ENCODE results near the gene FAM110A. TPM values are rescaled to one million over a fixed set of nuclear protein-coding genes. Genes with fewer than 3 reads are reported as not detected.
A peak's percentile ranks its signal among the peaks of the same experiment; 100 is the strongest.

The FAM110A gene
- total RNA-seq, 1 donor from 2014 or later, result 14.3 TPM

GRCh38 chr20:872855-873520 is 39.5 kb downstream of the FAM110A start:
- Mint-ChIP-seq H3K9me3 (no peaks in the 10 kb centered on the region), H3K4me3 (no peak overlapping the region), H3K36me3 (no peaks in the 10 kb centered on the region), H3K4me1 (ENCODE audit: unreplicated experiment) (no peaks in the 10 kb centered on the region), H3K27ac (no peak overlapping the region), H3K27me3 (peaks cover 26% of the 10 kb centered on the region)
- no peak for DNase-seq (ENCODE audit: extremely low spot score, unreplicated experiment)
- peak; percentile 41 for TF ChIP-seq CTCF (conservative IDR thresholded peaks at IDR 0.05)

DNA sequence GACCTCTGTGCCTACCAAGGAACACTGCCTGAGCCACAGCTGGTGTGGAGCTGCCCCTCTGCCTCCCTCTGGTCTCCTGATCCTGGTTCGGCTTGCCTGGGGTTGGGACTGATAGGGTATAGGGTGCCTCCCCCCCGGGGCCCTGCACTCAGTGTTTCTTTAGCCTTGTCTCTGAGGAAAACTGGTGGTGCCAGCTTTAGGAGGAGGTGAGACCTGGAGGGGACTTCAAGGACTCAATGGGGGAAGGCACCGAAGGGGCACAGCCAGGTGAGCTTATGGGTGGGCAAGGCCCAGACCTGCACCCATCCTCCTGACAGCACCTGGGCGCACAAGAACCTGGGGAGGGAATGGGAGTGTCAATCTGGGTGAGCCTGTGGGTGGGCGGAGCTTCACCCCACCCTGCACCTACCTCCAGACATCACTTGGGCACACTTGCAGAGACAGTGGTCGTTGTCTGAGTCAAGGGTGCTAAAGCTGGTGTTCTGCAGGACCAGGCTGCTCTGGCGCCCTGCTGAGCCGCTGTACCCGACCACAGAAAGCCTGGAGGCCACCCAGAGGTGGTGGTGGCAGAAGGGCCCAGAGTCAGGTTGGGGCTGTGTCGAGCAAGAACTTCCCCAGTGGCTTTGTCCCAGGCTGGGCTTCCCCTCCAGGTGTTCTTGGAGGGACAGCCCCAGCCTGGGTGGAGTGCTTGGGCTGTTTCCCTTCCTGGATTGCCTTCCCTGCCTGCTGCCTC is 40.5 kb downstream of the FAM110A start:
- Mint-ChIP-seq H3K27ac (no peak overlapping the region), H3K27me3 (peaks cover 22% of the 10 kb centered on the region), H3K36me3 (no peaks in the 10 kb centered on the region), H3K9me3 (no peaks in the 10 kb centered on the region), H3K4me1 (ENCODE audit: unreplicated experiment) (no peaks in the 10 kb centered on the region), H3K4me3 (no peak overlapping the region)
- no peak for TF ChIP-seq CTCF (conservative IDR thresholded peaks at IDR 0.05)
- DNase-seq (ENCODE audit: extremely low spot score, unreplicated experiment), result no peak

DNA sequence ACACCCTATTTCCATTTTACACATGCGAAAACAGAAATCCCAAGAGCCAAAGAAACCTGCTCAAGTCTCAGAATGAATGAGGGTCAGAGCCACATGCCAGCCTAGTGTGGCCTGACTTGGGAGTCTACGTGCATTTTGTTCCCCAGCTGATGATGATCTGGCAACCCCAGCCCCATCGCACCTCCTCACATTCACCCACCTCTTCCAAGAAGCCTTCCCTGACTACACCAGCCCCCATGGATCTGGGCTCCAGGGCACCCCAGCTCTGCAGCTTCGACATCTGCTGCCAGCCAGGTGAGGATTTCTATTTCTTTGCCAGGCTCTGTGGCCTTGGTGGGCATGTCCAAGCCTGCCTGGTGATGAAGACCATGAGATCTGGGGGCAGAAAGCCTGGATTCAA is 41.6 kb downstream of the FAM110A start:
- H3K4me1 Mint-ChIP-seq (ENCODE audit: unreplicated experiment), result no peaks in the 10 kb centered on the region
- H3K9me3 Mint-ChIP-seq, result no peaks in the 10 kb centered on the region
- H3K36me3 Mint-ChIP-seq, result no peaks in the 10 kb centered on the region
- no peak overlapping the region for H3K4me3 Mint-ChIP-seq
- peaks cover 19% of the 10 kb centered on the region for H3K27me3 Mint-ChIP-seq
- no peak for TF ChIP-seq CTCF (conservative IDR thresholded peaks at IDR 0.05)
- H3K27ac Mint-ChIP-seq, result no peak overlapping the region
- DNase-seq (ENCODE audit: extremely low spot score, unreplicated experiment), result no peak

GRCh38 chr20:877814-878213 is 44.3 kb downstream of the FAM110A start:
- no peaks in the 10 kb centered on the region for H3K36me3 Mint-ChIP-seq
- no peak overlapping the region for H3K4me3 Mint-ChIP-seq
- no peak overlapping the region for H3K27ac Mint-ChIP-seq
- H3K4me1 Mint-ChIP-seq (ENCODE audit: unreplicated experiment), result no peaks in the 10 kb centered on the region
- no peaks in the 10 kb centered on the region for H3K9me3 Mint-ChIP-seq
- no peak for TF ChIP-seq CTCF (conservative IDR thresholded peaks at IDR 0.05)
- H3K27me3 Mint-ChIP-seq, result peaks cover 31% of the 10 kb centered on the region
- DNase-seq (ENCODE audit: extremely low spot score, unreplicated experiment), result no peak

GRCh38 chr20:878511-879307 is 45.2 kb downstream of the FAM110A start:
- TF ChIP-seq CTCF (conservative IDR thresholded peaks at IDR 0.05), result no peak
- DNase-seq (ENCODE audit: extremely low spot score, unreplicated experiment), result no peak
- H3K9me3 Mint-ChIP-seq, result no peaks in the 10 kb centered on the region

More at GRCh38 chr20:878511-879307, 45.2 kb downstream of the FAM110A start:
- H3K4me3 Mint-ChIP-seq, result no peak overlapping the region
- peaks cover 34% of the 10 kb centered on the region for H3K27me3 Mint-ChIP-seq
- no peaks in the 10 kb centered on the region for H3K4me1 Mint-ChIP-seq (ENCODE audit: unreplicated experiment)
- H3K27ac Mint-ChIP-seq, result no peak overlapping the region
- no peaks in the 10 kb centered on the region for H3K36me3 Mint-ChIP-seq
